H9 (cell line): ENCODE measurements around the gene SSTR5. TPM values are rescaled to one million over a fixed set of nuclear protein-coding genes. Genes with fewer than 3 reads are reported as not detected.

ENCODE experiments used
- DNase-seq: peaks from one replicate; pipeline ENCODE4 v3.0.0-alpha.2; 2017
- H2AFZ ChIP-seq: one replicate; pipeline ENCODE4 v1.6.1; 2013; ENCODE audit warnings: mild to moderate bottlenecking, low read length, control low read depth, moderate library complexity
- H2AK5ac ChIP-seq: 2 replicates; pipeline ENCODE4 v1.6.1; 2013; ENCODE audit warnings: low read length, control low read depth, mixed read lengths; ENCODE audit not compliant: insufficient read length
- H2BK120ac ChIP-seq: one replicate; pipeline ENCODE4 v1.6.1; 2013; ENCODE audit warnings: low read depth, mild to moderate bottlenecking, low read length, control low read depth, inconsistent platforms; ENCODE audit not compliant: poor library complexity, severe bottlenecking
- H2BK12ac ChIP-seq: 2 replicates; pipeline ENCODE4 v1.6.1; 2013; ENCODE audit warnings: low read length, control low read depth, mixed read lengths, low read depth; ENCODE audit not compliant: insufficient read length
- H2BK15ac ChIP-seq: 2 replicates; pipeline ENCODE4 v1.6.1; 2013; ENCODE audit warnings: low read depth, low read length, control low read depth
- H2BK20ac ChIP-seq: one replicate; pipeline ENCODE4 v1.6.1; 2013; ENCODE audit warnings: low read depth, mild to moderate bottlenecking, low read length, control low read depth, inconsistent platforms; ENCODE audit not compliant: poor library complexity, severe bottlenecking
- H2BK5ac ChIP-seq: 2 replicates; pipeline ENCODE4 v1.6.1; 2013; ENCODE audit warnings: low read length, control low read depth, mixed read lengths; ENCODE audit not compliant: insufficient read length
- H3K14ac ChIP-seq: 2 replicates; pipeline ENCODE4 v1.6.1; 2013; ENCODE audit warnings: low read length, control low read depth; ENCODE audit not compliant: insufficient read depth
- H3K18ac ChIP-seq: 2 replicates; pipeline ENCODE4 v1.6.1; 2013; ENCODE audit warnings: low read depth, mild to moderate bottlenecking, mixed read lengths, low read length, control low read depth; ENCODE audit not compliant: insufficient read length
- H3K23ac ChIP-seq: 2 replicates; pipeline ENCODE4 v1.6.1; 2013; ENCODE audit warnings: low read length, control low read depth, mixed read lengths, low read depth; ENCODE audit not compliant: insufficient read length
- H3K23me2 ChIP-seq: 2 replicates; pipeline ENCODE4 v1.6.1; 2013; ENCODE audit warnings: low read depth, mild to moderate bottlenecking, mixed read lengths, low read length, control low read depth; ENCODE audit not compliant: insufficient read length, poor library complexity, severe bottlenecking
- H3K27ac ChIP-seq: 2 replicates; pipeline ENCODE4 v1.5.1; 2013; ENCODE audit warnings: low read length, control low read depth, mixed read lengths, low read depth; ENCODE audit not compliant: insufficient read length
- H3K27me3 ChIP-seq: 2 replicates; pipeline ENCODE4 v1.6.1; 2013; ENCODE audit warnings: low read length, control low read depth, inconsistent platforms; ENCODE audit not compliant: insufficient read depth
- H3K4ac ChIP-seq: 2 replicates; pipeline ENCODE4 v1.6.1; 2013; ENCODE audit warnings: low read depth, mild to moderate bottlenecking, control low read depth, inconsistent platforms, low read length, moderate library complexity
- H3K4me1 ChIP-seq: 2 replicates; pipeline ENCODE4 v1.6.1; 2013; ENCODE audit warnings: low read length, control low read depth, inconsistent platforms; ENCODE audit not compliant: insufficient read depth
- H3K4me2 ChIP-seq: 2 replicates; pipeline ENCODE4 v1.6.1; 2013; ENCODE audit warnings: low read length, control low read depth, mixed read lengths; ENCODE audit not compliant: insufficient read length, insufficient read depth
- H3K56ac ChIP-seq: 2 replicates; pipeline ENCODE4 v1.6.1; 2013; ENCODE audit warnings: low read depth, mild to moderate bottlenecking, mixed read lengths, low read length, control low read depth; ENCODE audit not compliant: insufficient read length
- H3K79me1 ChIP-seq: 2 replicates; pipeline ENCODE4 v1.6.1; 2013; ENCODE audit warnings: low read depth, mild to moderate bottlenecking, moderate library complexity, low read length, control low read depth, inconsistent platforms; ENCODE audit not compliant: insufficient read depth, poor library complexity, severe bottlenecking
- H3K79me2 ChIP-seq: 2 replicates; pipeline ENCODE4 v1.6.1; 2013; ENCODE audit warnings: low read length, control low read depth, inconsistent platforms; ENCODE audit not compliant: insufficient read depth
- H3K9ac ChIP-seq: 2 replicates; pipeline ENCODE4 v1.6.1; 2013; ENCODE audit warnings: low read length, control low read depth, mixed read lengths; ENCODE audit not compliant: insufficient read length; ENCODE audit errors: extremely low read depth
- H3K9me3 ChIP-seq: one replicate; pipeline ENCODE4 v1.6.1; 2013; ENCODE audit warnings: low read depth, low read length, inconsistent platforms; ENCODE audit not compliant: control insufficient read depth
- H3T11ph ChIP-seq: one replicate; pipeline ENCODE4 v1.6.1; 2013; ENCODE audit warnings: mild to moderate bottlenecking, low read length, control low read depth, inconsistent platforms
- H4K20me1 ChIP-seq: one replicate; pipeline ENCODE4 v1.6.1; 2013; ENCODE audit not compliant: control insufficient read depth, insufficient read length, insufficient read depth
- H4K5ac ChIP-seq: 2 replicates; pipeline ENCODE4 v1.6.1; 2013; ENCODE audit warnings: low read depth, mild to moderate bottlenecking, mixed read lengths, low read length, control low read depth; ENCODE audit not compliant: insufficient read length
- H4K8ac ChIP-seq: replicated peaks from 2 replicates; pipeline ENCODE4 v1.6.1; 2013; ENCODE audit warnings: low read length, control low read depth, mixed read lengths, low read depth; ENCODE audit not compliant: insufficient read length
- H4K91ac ChIP-seq: 2 replicates; pipeline ENCODE4 v1.6.1; 2013; ENCODE audit warnings: low read depth, mild to moderate bottlenecking, moderate library complexity, mixed read lengths, low read length, control low read depth; ENCODE audit not compliant: insufficient read length
- H3K27ac Mint-ChIP-seq, 3 experiments: 2 replicates in 2 of 3; 3 replicates in 1 of 3; pipeline ENCODE4 v1.8.0; 2020 to 2021; ENCODE audit warnings: mixed read lengths in 3 of 3, mild to moderate bottlenecking in 1 of 3, moderate library complexity in 1 of 3
- H3K27me3 Mint-ChIP-seq: 2 replicates; pipeline ENCODE4 v1.8.0; 2021; ENCODE audit warnings: low read depth, mild to moderate bottlenecking, moderate library complexity, mixed read lengths
- H3K36me3 Mint-ChIP-seq, 3 experiments: 2 replicates in 2 of 3; 3 replicates in 1 of 3; pipeline ENCODE4 v1.8.0; 2020 to 2021; ENCODE audit warnings: low read depth in 3 of 3, mixed read lengths in 3 of 3; ENCODE audit not compliant: insufficient read depth in 1 of 3
- H3K4me1 Mint-ChIP-seq, 2 experiments: 2 replicates each; pipeline ENCODE4 v1.8.0; 2020; ENCODE audit warnings: mixed read lengths in 2 of 2
- H3K4me3 Mint-ChIP-seq, 2 experiments: 2 replicates in 1 of 2; 3 replicates in 1 of 2; pipeline ENCODE4 v1.8.0; 2020 to 2021; ENCODE audit warnings: mild to moderate bottlenecking in 2 of 2, mixed read lengths in 2 of 2, moderate library complexity in 1 of 2
- H3K9me3 Mint-ChIP-seq, 2 experiments: 2 replicates in 1 of 2; 3 replicates in 1 of 2; pipeline ENCODE4 v1.8.0; 2020; ENCODE audit warnings: mild to moderate bottlenecking in 2 of 2, mixed read lengths in 2 of 2, moderate library complexity in 1 of 2
- WGBS: extraction: QIAGEN DNeasy Blood & Tissue Kit; methylation state at CpG from one replicate; pipeline ENCODE4 v1.1.7; 2013; ENCODE audit warnings: missing lambda C conversion rate, low lambda C conversion rate, mixed read lengths; ENCODE audit not compliant: insufficient read length; ENCODE audit errors: extremely low coverage; 5-methylcytosine and 5-hydroxymethylcytosine counted together
- total RNA-seq: library from RNA; stranded (reverse); gene quantifications from 2 replicates; pipeline ENCODE4 v1.2.1, GENCODE V29; 2021
- TF ChIP-seq, protein P1 (sequence below): fragments of 200-600 bp; sonication (generic); conservative IDR thresholded peaks from 3 replicates; pipeline ENCODE4 v1.8.0; 2021; ENCODE audit warnings: antibody characterized with exemption, mild to moderate bottlenecking

Gene SSTR5
- total RNA-seq, 1 experiment from 2014 or later: 0.22 TPM

DNA sequence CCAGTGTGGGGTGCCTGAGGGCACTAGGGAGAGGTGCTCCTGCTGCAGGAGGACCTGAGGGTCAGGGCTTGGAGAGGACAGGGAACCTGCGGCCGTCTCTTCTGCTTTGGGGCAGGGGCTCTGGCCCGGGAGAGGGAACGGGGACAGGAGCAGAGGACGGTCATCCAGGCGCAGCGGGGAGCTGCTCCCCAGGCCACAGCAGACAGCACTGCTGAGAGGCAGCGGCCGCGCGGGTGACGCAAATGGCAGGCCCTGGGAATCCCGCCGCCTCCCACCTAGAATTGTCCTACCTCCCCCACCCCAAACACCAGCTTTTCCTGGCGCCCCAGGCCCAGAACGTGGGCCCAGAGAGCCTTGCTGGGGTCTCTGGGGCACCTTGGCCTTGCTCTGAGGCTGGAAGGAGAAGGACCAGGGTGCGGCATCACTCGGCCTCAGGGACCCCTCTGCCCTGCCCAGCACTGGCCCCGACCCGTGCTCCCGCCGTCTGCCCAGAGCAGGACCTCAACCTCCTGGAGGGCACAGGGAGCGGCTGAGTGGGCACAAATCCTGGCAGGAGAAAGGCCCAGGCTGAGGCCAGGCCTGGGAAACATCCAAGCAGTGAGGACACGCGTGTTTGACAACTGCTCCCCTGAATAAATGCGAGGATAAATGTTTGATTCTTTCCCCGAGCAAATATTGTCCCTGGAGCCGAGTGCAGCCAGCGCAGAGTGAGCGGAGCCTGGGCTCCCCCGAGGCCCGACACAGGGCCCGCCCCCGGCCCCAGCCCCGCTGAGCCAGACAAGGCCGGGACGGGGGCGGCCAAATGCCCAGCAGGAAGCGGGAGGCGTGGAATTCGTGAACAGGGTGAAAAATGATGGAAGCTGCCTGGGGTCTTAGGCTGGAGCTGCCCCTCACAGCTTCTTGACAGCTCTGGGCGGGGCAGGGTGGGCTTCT lies 8.5 kb downstream of the SSTR5 start:
- no peak overlapping the region for H4K5ac ChIP-seq
- H4K20me1 ChIP-seq: no peaks in the 10 kb centered on the region
- H3K27ac Mint-ChIP-seq: no peak overlapping the region
- H2BK120ac ChIP-seq: no peak overlapping the region
- no peaks in the 10 kb centered on the region for H3K27me3 ChIP-seq
- no peak overlapping the region for H2AK5ac ChIP-seq
- no peak overlapping the region for H3K56ac ChIP-seq
- no peak overlapping the region for H2BK12ac ChIP-seq
- H2BK5ac ChIP-seq: no peak overlapping the region
- H3K9me3 Mint-ChIP-seq: peaks cover 12 to 20% of the 10 kb centered on the region in 2 experiments
- peaks cover 5% of the 10 kb centered on the region for H3K9me3 ChIP-seq
- H3K23me2 ChIP-seq: no peaks in the 10 kb centered on the region
- TF ChIP-seq, protein P1, sequence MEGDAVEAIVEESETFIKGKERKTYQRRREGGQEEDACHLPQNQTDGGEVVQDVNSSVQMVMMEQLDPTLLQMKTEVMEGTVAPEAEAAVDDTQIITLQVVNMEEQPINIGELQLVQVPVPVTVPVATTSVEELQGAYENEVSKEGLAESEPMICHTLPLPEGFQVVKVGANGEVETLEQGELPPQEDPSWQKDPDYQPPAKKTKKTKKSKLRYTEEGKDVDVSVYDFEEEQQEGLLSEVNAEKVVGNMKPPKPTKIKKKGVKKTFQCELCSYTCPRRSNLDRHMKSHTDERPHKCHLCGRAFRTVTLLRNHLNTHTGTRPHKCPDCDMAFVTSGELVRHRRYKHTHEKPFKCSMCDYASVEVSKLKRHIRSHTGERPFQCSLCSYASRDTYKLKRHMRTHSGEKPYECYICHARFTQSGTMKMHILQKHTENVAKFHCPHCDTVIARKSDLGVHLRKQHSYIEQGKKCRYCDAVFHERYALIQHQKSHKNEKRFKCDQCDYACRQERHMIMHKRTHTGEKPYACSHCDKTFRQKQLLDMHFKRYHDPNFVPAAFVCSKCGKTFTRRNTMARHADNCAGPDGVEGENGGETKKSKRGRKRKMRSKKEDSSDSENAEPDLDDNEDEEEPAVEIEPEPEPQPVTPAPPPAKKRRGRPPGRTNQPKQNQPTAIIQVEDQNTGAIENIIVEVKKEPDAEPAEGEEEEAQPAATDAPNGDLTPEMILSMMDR: no peak
- WGBS: no CpG with 5 or more reads among the region's 42 CpGs
- H3K79me1 ChIP-seq: no peaks in the 10 kb centered on the region
- DNase-seq: no peak
- no peak overlapping the region for H4K91ac ChIP-seq
- H3K9ac ChIP-seq: no peak overlapping the region
- peaks cover 23% of the 10 kb centered on the region for H3K27me3 Mint-ChIP-seq
- H3K36me3 Mint-ChIP-seq: peaks cover 0 to 8% (median 3%) of the 10 kb centered on the region in 3 experiments; a peak in 3 of 7 replicates
- H3K14ac ChIP-seq: no peak overlapping the region
- H4K8ac ChIP-seq: no peak overlapping the region
- H3T11ph ChIP-seq: no peak overlapping the region
- H3K4ac ChIP-seq: no peak overlapping the region
- H3K27ac ChIP-seq: no peak overlapping the region
- peaks cover 4 to 13% of the 10 kb centered on the region in 2 experiments for H3K4me1 Mint-ChIP-seq
- H3K4me2 ChIP-seq: no peak overlapping the region
- no peak overlapping the region for H3K4me3 Mint-ChIP-seq
- no peak overlapping the region for H2BK20ac ChIP-seq
- H3K23ac ChIP-seq: no peak overlapping the region
- H3K4me1 ChIP-seq: no peaks in the 10 kb centered on the region
- no peak overlapping the region for H3K18ac ChIP-seq
- no peak overlapping the region for H2BK15ac ChIP-seq
- no peak overlapping the region for H2AFZ ChIP-seq
- no peaks in the 10 kb centered on the region for H3K79me2 ChIP-seq
